ENCODE results near the gene SSR1. TPM values are rescaled to one million over a fixed set of nuclear protein-coding genes. Genes with fewer than 3 reads are reported as not detected.
"Not testable (repeated sequence)": the region's sequence is repeated elsewhere in the genome, so short reads cannot be mapped to it uniquely, and the experiment has no call there.

SSR1 gene
- total RNA-seq, 8 experiments from 2014 or later: 41.8 to 100 (median 62.0) TPM

DNA sequence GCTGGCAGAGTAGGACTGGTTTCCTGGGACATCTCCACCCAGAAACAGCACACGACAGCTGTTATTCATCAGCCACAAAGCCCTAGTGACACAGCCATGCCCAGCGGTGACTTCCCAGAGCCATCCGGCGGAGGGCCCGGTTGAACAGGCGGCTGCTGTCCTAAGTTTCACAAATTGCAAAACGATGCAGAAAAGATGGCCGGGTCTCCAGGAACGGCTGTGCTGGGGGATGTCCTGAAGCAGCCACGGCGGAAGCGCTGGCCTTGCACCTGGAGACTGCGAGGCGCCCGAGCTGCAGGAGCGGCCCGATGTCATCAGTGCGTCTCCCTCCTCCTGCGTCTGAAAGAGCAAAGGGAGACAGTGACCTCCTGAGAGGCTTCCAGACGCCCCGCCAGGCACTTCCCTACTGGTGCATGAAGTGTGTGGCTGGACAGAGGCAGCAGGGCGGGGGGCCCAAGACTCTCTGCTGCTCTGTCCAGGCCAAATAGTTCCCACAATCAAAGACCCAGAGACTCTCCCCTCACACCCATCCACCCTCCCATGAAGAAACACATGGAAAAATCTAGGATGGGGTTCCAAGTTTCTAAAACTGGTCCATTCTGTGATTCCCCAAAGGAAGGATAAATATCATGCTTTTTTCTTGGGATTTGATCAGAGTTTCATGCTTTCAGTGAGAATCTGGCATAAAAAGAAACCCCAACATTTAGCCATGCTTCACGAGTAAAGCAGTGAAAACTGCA is 44.0 kb downstream of the SSR1 start:
- in situ Hi-C loops (cut with MboI; ENCODE audit: low pct_unique_long_range_greater_than_20kb in 2 of 9, low sequenced_read_pairs in 9 of 9, unreplicated experiment in 9 of 9): no loop called here
- 60 to 100% (median 97%) methylated on average over 2 to 13 of the region's 23 CpGs; no CpG with 5 or more reads in 2 of the 10 experiments for WGBS, 10 experiments
- no peaks in the 10 kb centered on the region for H3K4me1 ChIP-seq (replicated peaks in 1 of 2)
- peak in 3 of 8 experiments; percentile 12 to 29 (median 29) for ATAC-seq (replicated peaks in 6 of 8)
- no peak overlapping the region for H3K4me3 ChIP-seq
- no peak overlapping the region for H3K27ac ChIP-seq

DNA sequence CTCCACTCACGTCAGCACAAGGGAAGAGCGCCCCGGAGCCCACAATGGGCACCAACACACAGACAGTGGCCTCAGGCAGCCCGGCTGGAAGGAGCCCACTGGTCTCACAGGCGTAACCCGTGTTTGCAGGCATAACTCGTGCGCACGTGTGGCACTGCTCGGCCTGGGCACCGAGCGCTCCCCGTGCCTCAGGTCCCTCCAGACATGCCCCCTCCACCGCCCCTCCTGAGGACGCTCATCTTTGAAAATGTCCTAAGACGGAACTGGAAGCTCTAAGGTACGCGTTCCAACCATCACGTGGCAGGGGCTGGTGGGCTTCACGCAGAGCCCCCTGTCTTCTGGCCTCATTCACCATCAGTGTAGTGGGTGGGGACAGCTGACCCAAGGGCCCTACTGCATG is 44.6 kb downstream of the SSR1 start:
- no peaks in the 10 kb centered on the region for H3K4me1 ChIP-seq (replicated peaks in 1 of 2)
- WGBS, 10 experiments: 95% methylated on average over 10 of the region's 20 CpGs; no CpG with 5 or more reads in 9 of the 10 experiments
- in situ Hi-C loops (cut with MboI; ENCODE audit: low pct_unique_long_range_greater_than_20kb in 2 of 9, low sequenced_read_pairs in 9 of 9, unreplicated experiment in 9 of 9): no loop called here
- ATAC-seq (replicated peaks in 6 of 8): peak in 1 of 8 experiments; percentile 8
- H3K4me3 ChIP-seq: no peak overlapping the region
- H3K27ac ChIP-seq: no peak overlapping the region

DNA sequence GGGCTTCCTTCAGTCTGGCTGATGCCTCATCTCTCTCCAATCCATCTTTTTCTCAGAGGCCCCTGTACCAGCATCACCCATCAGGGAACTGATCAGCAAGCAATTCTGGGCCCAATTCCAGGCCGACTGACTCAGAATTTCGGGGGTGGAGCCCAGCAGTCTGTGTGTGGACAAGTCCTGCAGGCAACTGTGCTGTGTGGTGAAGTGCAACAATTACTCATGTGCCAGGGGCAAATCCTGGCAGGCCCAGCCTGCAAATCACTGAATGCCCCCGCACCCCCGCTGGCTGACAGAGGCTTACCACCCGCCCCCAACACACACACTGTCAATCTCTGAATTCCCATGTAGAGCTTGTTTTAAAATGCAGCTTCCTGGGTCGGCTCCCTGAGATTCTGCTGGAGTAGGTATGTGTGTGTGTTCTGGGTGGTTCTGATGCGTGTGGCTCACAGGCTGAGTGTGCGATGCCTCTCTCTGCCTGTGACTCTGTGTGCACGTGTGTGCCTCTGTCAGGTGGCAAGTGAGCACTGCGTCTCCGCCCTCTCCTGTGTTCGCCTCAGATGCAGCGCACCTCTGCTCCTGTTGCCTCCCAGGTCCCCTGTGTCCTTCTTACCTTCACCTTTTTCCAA is 45.4 kb downstream of the SSR1 start:
- Histone ChIP-seq H3K4me3 (no peak overlapping the region), H3K4me1 (replicated peaks in 1 of 2) (no peaks in the 10 kb centered on the region), H3K27ac (no peak overlapping the region)
- ATAC-seq (replicated peaks in 6 of 8): peak; percentile 45 to 96 (median 75)
- 0 to 92% (median 0%) methylated on average over 1 to 2 of the region's 13 CpGs; no CpG with 5 or more reads in 7 of the 10 experiments for WGBS, 10 experiments
- in situ Hi-C loops (cut with MboI; ENCODE audit: low pct_unique_long_range_greater_than_20kb in 2 of 9, low sequenced_read_pairs in 9 of 9, unreplicated experiment in 9 of 9): no loop called here

DNA sequence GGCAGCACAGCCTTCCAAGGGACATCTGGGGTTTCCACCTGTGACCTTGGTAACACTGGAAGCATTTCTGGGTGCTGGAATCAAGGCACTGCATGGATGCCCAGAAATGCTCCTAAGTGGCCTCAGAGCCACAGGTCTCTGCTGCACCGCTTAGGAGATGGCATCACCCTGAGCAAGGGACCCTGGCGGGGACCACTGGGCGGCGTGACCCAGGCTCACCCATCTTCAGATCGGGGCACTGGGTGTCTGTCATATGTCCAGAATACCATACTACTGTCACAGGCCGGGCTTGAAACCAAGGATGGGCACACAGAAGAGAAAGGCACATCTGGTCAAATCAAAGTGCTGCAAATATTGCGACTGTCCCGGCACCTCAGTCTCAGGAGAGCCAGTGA is 45.9 kb downstream of the SSR1 start:
- H3K4me1 ChIP-seq (replicated peaks in 1 of 2): no peaks in the 10 kb centered on the region
- H3K4me3 ChIP-seq: no peak overlapping the region
- peak in 1 of 8 experiments; percentile 3 for ATAC-seq (replicated peaks in 6 of 8)
- H3K27ac ChIP-seq: no peak overlapping the region
- in situ Hi-C loops (cut with MboI; ENCODE audit: low pct_unique_long_range_greater_than_20kb in 2 of 9, low sequenced_read_pairs in 9 of 9, unreplicated experiment in 9 of 9): no loop called here
- WGBS, 10 experiments: 95 to 100% (median 96%) methylated on average over 1 to 4 of the region's 8 CpGs; no CpG with 5 or more reads in 7 of the 10 experiments

DNA sequence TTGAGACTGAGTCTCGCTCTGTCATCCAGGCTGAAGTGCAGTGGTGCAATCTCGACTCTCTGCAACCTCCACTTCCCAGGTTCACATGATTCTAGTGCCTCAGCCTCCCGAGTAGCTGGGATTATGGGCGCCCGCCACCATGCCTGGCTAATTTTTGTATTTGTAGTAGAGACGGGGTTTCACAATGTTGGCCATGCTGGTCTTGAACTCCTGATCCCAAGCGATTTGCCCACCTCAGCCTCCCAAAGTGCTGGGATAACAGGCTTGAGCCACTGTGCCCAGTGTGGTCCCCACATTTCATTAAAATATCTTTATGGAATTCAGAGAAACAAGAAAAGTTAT is 47.6 kb downstream of the SSR1 start:
- H3K27ac ChIP-seq; H3K4me3 ChIP-seq; in situ Hi-C loops (cut with MboI; ENCODE audit: low pct_unique_long_range_greater_than_20kb in 2 of 9, low sequenced_read_pairs in 9 of 9, unreplicated experiment in 9 of 9); ATAC-seq (replicated peaks in 6 of 8): not testable (repeated sequence)
- 65 to 100% (median 91%) methylated on average over 1 to 7 of the region's 7 CpGs; no CpG with 5 or more reads in 2 of the 10 experiments for WGBS, 10 experiments
- H3K4me1 ChIP-seq (replicated peaks in 1 of 2): peaks cover 6 to 12% of the 10 kb centered on the region in 2 donors

GRCh38 chr6:7264686-7265384 is 48.2 kb downstream of the SSR1 start:
- ATAC-seq (replicated peaks in 6 of 8): no peak
- 80 to 100% (median 91%) methylated on average over 1 to 12 of the region's 17 CpGs for WGBS, 10 experiments
- in situ Hi-C loops (cut with MboI; ENCODE audit: low pct_unique_long_range_greater_than_20kb in 2 of 9, low sequenced_read_pairs in 9 of 9, unreplicated experiment in 9 of 9): no loop called here
- no peak overlapping the region for H3K27ac ChIP-seq
- peaks cover 6 to 12% of the 10 kb centered on the region in 2 donors for H3K4me1 ChIP-seq (replicated peaks in 1 of 2)
- H3K4me3 ChIP-seq: no peak overlapping the region

GRCh38 chr6:7264041-7264440 is 49.0 kb downstream of the SSR1 start:
- H3K4me3 ChIP-seq: no peak overlapping the region
- H3K4me1 ChIP-seq (replicated peaks in 1 of 2): peaks cover 6 to 12% of the 10 kb centered on the region in 2 donors
- H3K27ac ChIP-seq: no peak overlapping the region
- 60 to 100% (median 93%) methylated on average over 1 to 13 of the region's 15 CpGs; no CpG with 5 or more reads in 1 of the 10 experiments for WGBS, 10 experiments
- in situ Hi-C loops (cut with MboI; ENCODE audit: low pct_unique_long_range_greater_than_20kb in 2 of 9, low sequenced_read_pairs in 9 of 9, unreplicated experiment in 9 of 9): no loop called here
- no peak for ATAC-seq (replicated peaks in 6 of 8)

DNA sequence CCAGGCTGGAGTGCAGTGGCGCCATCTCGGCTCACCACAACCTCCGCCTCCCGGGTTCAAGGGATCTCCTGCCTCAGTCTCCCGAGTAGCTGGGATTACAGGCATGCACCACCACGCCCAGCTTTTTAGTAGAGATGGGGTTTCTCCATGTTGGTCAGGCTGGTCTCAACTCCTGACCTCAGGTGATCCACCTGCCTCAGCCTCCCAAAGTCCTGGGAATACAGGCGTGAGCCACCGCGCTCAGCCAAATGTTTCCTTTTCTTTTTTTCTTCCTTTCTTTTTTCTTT is 49.5 kb downstream of the SSR1 start:
- H3K4me3 ChIP-seq; in situ Hi-C loops (cut with MboI; ENCODE audit: low pct_unique_long_range_greater_than_20kb in 2 of 9, low sequenced_read_pairs in 9 of 9, unreplicated experiment in 9 of 9); H3K27ac ChIP-seq; ATAC-seq (replicated peaks in 6 of 8): not testable (repeated sequence)
- 89 to 100% (median 97%) methylated on average over 3 to 9 of the region's 9 CpGs; no CpG with 5 or more reads in 2 of the 10 experiments for WGBS, 10 experiments
- peaks cover 6 to 12% of the 10 kb centered on the region in 2 donors for H3K4me1 ChIP-seq (replicated peaks in 1 of 2)

GRCh38 chr6:7262746-7263518 is 50.1 kb downstream of the SSR1 start:
- peaks cover 6 to 12% of the 10 kb centered on the region in 2 donors for H3K4me1 ChIP-seq (replicated peaks in 1 of 2)
- no peak for ATAC-seq (replicated peaks in 6 of 8)
- H3K4me3 ChIP-seq: no peak overlapping the region
- H3K27ac ChIP-seq: no peak overlapping the region
- 0 to 100% (median 86%) methylated on average over 1 to 11 of the region's 16 CpGs; no CpG with 5 or more reads in 2 of the 10 experiments for WGBS, 10 experiments
- in situ Hi-C loops (cut with MboI; ENCODE audit: low pct_unique_long_range_greater_than_20kb in 2 of 9, low sequenced_read_pairs in 9 of 9, unreplicated experiment in 9 of 9): no loop called here

DNA sequence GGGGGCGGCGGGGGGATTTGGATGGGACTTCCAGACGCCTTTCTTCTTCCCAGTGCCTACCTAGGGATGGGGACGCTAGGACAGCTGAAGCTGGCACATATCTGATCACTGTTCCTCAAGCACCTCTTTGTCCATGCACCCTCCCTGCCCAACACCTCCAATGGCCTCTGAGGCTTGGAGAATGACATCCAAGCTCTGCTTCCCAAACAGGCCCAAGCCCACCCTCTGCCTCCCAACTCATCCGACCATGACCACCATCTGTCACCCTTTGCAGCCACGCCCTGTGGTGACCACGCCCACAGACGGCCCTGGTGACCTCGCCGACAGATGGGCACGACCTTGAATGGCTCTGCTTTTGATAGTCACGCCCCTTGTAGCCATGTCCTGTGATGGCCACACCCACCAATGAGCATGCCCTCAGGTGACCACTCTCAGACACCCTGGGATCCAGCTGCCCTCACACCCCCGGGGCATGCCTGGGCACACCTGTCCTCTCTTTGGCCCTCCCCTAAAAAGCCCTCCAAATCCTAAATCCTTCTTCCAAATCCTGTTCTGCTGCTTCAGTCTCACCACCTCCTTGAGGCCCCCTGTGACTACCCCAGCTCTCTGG is 51.0 kb downstream of the SSR1 start:
- Histone ChIP-seq H3K4me1 (replicated peaks in 1 of 2) (peaks cover 6 to 12% of the 10 kb centered on the region in 2 donors), H3K4me3 (peak overlapping the region in 4 of 5 donors; percentile 25 to 41 (median 34)), H3K27ac (no peak overlapping the region)
- ATAC-seq (replicated peaks in 6 of 8): peak in 1 of 8 experiments; percentile 1
- 8 to 100% (median 72%) methylated on average over 1 to 6 of the region's 13 CpGs; no CpG with 5 or more reads in 5 of the 10 experiments for WGBS, 10 experiments
- in situ Hi-C loops (cut with MboI; ENCODE audit: low pct_unique_long_range_greater_than_20kb in 2 of 9, low sequenced_read_pairs in 9 of 9, unreplicated experiment in 9 of 9): no loop called here

- peak; percentile 97 to 99 (median 98) for ATAC-seq (replicated peaks in 6 of 8)
- in situ Hi-C loops (cut with MboI; ENCODE audit: low pct_unique_long_range_greater_than_20kb in 2 of 9, low sequenced_read_pairs in 9 of 9, unreplicated experiment in 9 of 9): no loop called here
- 4 to 30% (median 20%) methylated on average over 1 to 8 of the region's 43 CpGs; no CpG with 5 or more reads in 4 of the 10 experiments for WGBS, 10 experiments
- peak overlapping the region; percentile 14 to 17 for H3K27ac ChIP-seq
- peaks cover 6 to 12% of the 10 kb centered on the region in 2 donors for H3K4me1 ChIP-seq (replicated peaks in 1 of 2)
- peak overlapping the region; percentile 11 to 41 (median 27) for H3K4me3 ChIP-seq
Measured at GRCh38 chr6:7261032-7261841, 51.8 kb downstream of the SSR1 start.
